GM19239 (cell line): ENCODE data around the gene HEPHL1.
A peak's percentile ranks its signal among the peaks of the same experiment; 100 is the strongest.

ENCODE experiments used
- DNase-seq: peaks from one replicate; pipeline ENCODE4 v3.0.0; 2011; ENCODE audit warnings: low spot score; ENCODE audit not compliant: insufficient read length
- FAIRE-seq: peaks from 2 replicates; lab custom pipeline; 2011; peaks lifted over from hg19 to GRCh38; lab: Jason Lieb, UNC

Gene HEPHL1

GRCh38 chr11:94125407-94126115 lies 104.4 kb downstream of the HEPHL1 start:
- no peak for DNase-seq
- FAIRE-seq = no peak

GRCh38 chr11:94127638-94128037 lies 106.5 kb downstream of the HEPHL1 start:
- FAIRE-seq (peak; percentile 18), DNase-seq (no peak)

GRCh38 chr11:94128291-94128745 lies 107.2 kb downstream of the HEPHL1 start:
- FAIRE-seq (peak; percentile 62), DNase-seq (no peak)

GRCh38 chr11:94128746-94129511 lies 107.8 kb downstream of the HEPHL1 start, which contains the start of gene PANX1:
Gene PANX1 (plus strand): TSS chr11:94128841. CDS start chr11:94129313, 472 bp downstream.
- DNase-seq (peak; percentile 69), FAIRE-seq (peak; percentile 80)

- no peak for DNase-seq
- peak; percentile 40 for FAIRE-seq
Measured at GRCh38 chr11:94129512-94130297, 108.6 kb downstream of the HEPHL1 start.

GRCh38 chr11:94130298-94131046 lies 109.3 kb downstream of the HEPHL1 start:
- DNase-seq (no peak), FAIRE-seq (no peak)

GRCh38 chr11:94131047-94131717 lies 110.0 kb downstream of the HEPHL1 start:
- no peak for FAIRE-seq
- no peak for DNase-seq

GRCh38 chr11:94131718-94132115 lies 110.6 kb downstream of the HEPHL1 start:
- no peak for FAIRE-seq
- DNase-seq = no peak

GRCh38 chr11:94132152-94132558 lies 111.0 kb downstream of the HEPHL1 start:
- DNase-seq = no peak

GRCh38 chr11:94132823-94133408 lies 111.8 kb downstream of the HEPHL1 start:
- DNase-seq (no peak), FAIRE-seq (no peak)

More at GRCh38 chr11:94132152-94132558, 111.0 kb downstream of the HEPHL1 start:
- no peak for FAIRE-seq

- no peak for DNase-seq
- FAIRE-seq = no peak
Measured at GRCh38 chr11:94133752-94134151, 112.6 kb downstream of the HEPHL1 start.

- DNase-seq (no peak), FAIRE-seq (no peak)
Measured at GRCh38 chr11:94134651-94135512, 113.7 kb downstream of the HEPHL1 start.

GRCh38 chr11:94139416-94139815 lies 118.3 kb downstream of the HEPHL1 start:
- DNase-seq (no peak), FAIRE-seq (no peak)

GRCh38 chr11:94140154-94140655 lies 119.1 kb downstream of the HEPHL1 start:
- no peak for DNase-seq
- no peak for FAIRE-seq

- no peak for FAIRE-seq
- no peak for DNase-seq
Measured at GRCh38 chr11:94141511-94142307, 120.6 kb downstream of the HEPHL1 start.

GRCh38 chr11:94142308-94143281 lies 121.4 kb downstream of the HEPHL1 start:
- FAIRE-seq = peak; percentile 26
- no peak for DNase-seq
